Fibroblast of lung (primary cell): Measurements from ENCODE around the gene GAK.

Experiments used
- CTCF ChIP-seq, 2 donors: IDR thresholded peaks in 1 of 2; conservative IDR thresholded peaks in 1 of 2; 1 replicate in 1 of 2; 2 replicates in 1 of 2; pipeline ENCODE4 v1.5.1; 2011 to 2012; ENCODE audit warnings: low read length in 2 of 2, control low read depth in 1 of 2, inconsistent platforms in 1 of 2, low read depth in 1 of 2, mild to moderate bottlenecking in 1 of 2
- EZH2 ChIP-seq: IDR thresholded peaks from 2 replicates; pipeline ENCODE4 v1.5.1; 2012; ENCODE audit warnings: low read length, control low read depth, mild to moderate bottlenecking; ENCODE audit errors: missing control alignments

- no peak for TF ChIP-seq CTCF (conservative IDR thresholded peaks at IDR 0.05 in 1 of 2, IDR thresholded peaks at IDR 0.05 in 1 of 2; ENCODE audit: low read depth in 1 of 2, low read length in 2 of 2)
- no peak for TF ChIP-seq EZH2
Measured at GRCh38 chr4:945274-946102, 13.4 kb upstream of the GAK start.
